ENCODE measurements around the gene REEP1. TPM values are rescaled to one million over a fixed set of nuclear protein-coding genes. Genes with fewer than 3 reads are reported as not detected.

The REEP1 gene
- total and polyA plus RNA-seq, 2 of the 8 experiments (the other 6 are each of a cell fraction or from before 2014, with no cell fraction given): 0.74 to 1.5 TPM

DNA sequence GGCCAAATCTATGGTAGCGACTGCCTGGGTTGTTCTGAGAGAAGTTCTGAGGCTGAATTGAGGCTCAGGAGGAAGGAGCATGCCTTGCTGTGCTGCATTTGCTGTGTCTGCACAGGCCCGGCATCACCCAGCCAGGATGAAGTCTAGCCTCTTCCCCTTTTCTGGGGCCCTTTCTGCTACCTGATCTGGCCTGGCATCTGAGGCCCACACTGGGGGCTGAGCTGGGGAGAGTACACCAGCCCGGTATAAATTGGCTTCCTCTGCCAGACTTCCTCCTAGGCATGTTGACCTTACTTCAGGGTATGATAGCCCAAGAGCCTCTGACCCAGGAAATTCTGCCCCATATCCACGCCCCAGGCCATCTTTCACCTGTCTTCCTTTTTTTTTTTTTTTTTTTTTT, 108.2 kb downstream of the REEP1 start (continued):
- TF ChIP-seq, protein P1, sequence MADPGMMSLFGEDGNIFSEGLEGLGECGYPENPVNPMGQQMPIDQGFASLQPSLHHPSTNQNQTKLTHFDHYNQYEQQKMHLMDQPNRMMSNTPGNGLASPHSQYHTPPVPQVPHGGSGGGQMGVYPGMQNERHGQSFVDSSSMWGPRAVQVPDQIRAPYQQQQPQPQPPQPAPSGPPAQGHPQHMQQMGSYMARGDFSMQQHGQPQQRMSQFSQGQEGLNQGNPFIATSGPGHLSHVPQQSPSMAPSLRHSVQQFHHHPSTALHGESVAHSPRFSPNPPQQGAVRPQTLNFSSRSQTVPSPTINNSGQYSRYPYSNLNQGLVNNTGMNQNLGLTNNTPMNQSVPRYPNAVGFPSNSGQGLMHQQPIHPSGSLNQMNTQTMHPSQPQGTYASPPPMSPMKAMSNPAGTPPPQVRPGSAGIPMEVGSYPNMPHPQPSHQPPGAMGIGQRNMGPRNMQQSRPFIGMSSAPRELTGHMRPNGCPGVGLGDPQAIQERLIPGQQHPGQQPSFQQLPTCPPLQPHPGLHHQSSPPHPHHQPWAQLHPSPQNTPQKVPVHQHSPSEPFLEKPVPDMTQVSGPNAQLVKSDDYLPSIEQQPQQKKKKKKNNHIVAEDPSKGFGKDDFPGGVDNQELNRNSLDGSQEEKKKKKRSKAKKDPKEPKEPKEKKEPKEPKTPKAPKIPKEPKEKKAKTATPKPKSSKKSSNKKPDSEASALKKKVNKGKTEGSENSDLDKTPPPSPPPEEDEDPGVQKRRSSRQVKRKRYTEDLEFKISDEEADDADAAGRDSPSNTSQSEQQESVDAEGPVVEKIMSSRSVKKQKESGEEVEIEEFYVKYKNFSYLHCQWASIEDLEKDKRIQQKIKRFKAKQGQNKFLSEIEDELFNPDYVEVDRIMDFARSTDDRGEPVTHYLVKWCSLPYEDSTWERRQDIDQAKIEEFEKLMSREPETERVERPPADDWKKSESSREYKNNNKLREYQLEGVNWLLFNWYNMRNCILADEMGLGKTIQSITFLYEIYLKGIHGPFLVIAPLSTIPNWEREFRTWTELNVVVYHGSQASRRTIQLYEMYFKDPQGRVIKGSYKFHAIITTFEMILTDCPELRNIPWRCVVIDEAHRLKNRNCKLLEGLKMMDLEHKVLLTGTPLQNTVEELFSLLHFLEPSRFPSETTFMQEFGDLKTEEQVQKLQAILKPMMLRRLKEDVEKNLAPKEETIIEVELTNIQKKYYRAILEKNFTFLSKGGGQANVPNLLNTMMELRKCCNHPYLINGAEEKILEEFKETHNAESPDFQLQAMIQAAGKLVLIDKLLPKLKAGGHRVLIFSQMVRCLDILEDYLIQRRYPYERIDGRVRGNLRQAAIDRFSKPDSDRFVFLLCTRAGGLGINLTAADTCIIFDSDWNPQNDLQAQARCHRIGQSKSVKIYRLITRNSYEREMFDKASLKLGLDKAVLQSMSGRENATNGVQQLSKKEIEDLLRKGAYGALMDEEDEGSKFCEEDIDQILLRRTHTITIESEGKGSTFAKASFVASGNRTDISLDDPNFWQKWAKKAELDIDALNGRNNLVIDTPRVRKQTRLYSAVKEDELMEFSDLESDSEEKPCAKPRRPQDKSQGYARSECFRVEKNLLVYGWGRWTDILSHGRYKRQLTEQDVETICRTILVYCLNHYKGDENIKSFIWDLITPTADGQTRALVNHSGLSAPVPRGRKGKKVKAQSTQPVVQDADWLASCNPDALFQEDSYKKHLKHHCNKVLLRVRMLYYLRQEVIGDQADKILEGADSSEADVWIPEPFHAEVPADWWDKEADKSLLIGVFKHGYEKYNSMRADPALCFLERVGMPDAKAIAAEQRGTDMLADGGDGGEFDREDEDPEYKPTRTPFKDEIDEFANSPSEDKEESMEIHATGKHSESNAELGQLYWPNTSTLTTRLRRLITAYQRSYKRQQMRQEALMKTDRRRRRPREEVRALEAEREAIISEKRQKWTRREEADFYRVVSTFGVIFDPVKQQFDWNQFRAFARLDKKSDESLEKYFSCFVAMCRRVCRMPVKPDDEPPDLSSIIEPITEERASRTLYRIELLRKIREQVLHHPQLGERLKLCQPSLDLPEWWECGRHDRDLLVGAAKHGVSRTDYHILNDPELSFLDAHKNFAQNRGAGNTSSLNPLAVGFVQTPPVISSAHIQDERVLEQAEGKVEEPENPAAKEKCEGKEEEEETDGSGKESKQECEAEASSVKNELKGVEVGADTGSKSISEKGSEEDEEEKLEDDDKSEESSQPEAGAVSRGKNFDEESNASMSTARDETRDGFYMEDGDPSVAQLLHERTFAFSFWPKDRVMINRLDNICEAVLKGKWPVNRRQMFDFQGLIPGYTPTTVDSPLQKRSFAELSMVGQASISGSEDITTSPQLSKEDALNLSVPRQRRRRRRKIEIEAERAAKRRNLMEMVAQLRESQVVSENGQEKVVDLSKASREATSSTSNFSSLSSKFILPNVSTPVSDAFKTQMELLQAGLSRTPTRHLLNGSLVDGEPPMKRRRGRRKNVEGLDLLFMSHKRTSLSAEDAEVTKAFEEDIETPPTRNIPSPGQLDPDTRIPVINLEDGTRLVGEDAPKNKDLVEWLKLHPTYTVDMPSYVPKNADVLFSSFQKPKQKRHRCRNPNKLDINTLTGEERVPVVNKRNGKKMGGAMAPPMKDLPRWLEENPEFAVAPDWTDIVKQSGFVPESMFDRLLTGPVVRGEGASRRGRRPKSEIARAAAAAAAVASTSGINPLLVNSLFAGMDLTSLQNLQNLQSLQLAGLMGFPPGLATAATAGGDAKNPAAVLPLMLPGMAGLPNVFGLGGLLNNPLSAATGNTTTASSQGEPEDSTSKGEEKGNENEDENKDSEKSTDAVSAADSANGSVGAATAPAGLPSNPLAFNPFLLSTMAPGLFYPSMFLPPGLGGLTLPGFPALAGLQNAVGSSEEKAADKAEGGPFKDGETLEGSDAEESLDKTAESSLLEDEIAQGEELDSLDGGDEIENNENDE (IDR thresholded peaks at IDR 0.05; ENCODE audit: insufficient replicate concordance, low read length): no peak
- TF ChIP-seq ZNF274 (IDR thresholded peaks at IDR 0.05; ENCODE audit: borderline replicate concordance, extremely low read depth, low read length): no peak
- TF ChIP-seq BACH1 (IDR thresholded peaks at IDR 0.05; ENCODE audit: low read length): no peak
- TF ChIP-seq TAF7 (optimal IDR thresholded peaks at IDR 0.05; ENCODE audit: borderline replicate concordance, low read depth, low read length): no peak
- TF ChIP-seq CBX5 (IDR thresholded peaks at IDR 0.05; ENCODE audit: low read depth, low read length): no peak
- TF ChIP-seq, protein P2, sequence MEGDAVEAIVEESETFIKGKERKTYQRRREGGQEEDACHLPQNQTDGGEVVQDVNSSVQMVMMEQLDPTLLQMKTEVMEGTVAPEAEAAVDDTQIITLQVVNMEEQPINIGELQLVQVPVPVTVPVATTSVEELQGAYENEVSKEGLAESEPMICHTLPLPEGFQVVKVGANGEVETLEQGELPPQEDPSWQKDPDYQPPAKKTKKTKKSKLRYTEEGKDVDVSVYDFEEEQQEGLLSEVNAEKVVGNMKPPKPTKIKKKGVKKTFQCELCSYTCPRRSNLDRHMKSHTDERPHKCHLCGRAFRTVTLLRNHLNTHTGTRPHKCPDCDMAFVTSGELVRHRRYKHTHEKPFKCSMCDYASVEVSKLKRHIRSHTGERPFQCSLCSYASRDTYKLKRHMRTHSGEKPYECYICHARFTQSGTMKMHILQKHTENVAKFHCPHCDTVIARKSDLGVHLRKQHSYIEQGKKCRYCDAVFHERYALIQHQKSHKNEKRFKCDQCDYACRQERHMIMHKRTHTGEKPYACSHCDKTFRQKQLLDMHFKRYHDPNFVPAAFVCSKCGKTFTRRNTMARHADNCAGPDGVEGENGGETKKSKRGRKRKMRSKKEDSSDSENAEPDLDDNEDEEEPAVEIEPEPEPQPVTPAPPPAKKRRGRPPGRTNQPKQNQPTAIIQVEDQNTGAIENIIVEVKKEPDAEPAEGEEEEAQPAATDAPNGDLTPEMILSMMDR (IDR thresholded peaks at IDR 0.05; ENCODE audit: control extremely low read depth in 1 of 3, insufficient read depth in 1 of 3, low read depth in 1 of 3, low read length in 3 of 3): no peak
- no peak for TF ChIP-seq TEAD4 (IDR thresholded peaks at IDR 0.05; ENCODE audit: low read depth, low read length)
- TF ChIP-seq GTF2F1 (IDR thresholded peaks at IDR 0.05; ENCODE audit: borderline replicate concordance, low read depth, low read length): no peak
- no peak for TF ChIP-seq RXRA (IDR thresholded peaks at IDR 0.05; ENCODE audit: insufficient read depth, low read depth, low read length)
- TF ChIP-seq CHD2 (IDR thresholded peaks at IDR 0.05; ENCODE audit: low read length): no peak

Measured in H1 (cell line).